PFSK-1 (cell line): ENCODE results near the gene ADAP1.

Experiments used
- FOXP2 ChIP-seq: optimal IDR thresholded peaks from 2 replicates; pipeline ENCODE3; 2011; ENCODE audit warnings: borderline replicate concordance, control low read depth, inconsistent platforms; ENCODE audit not compliant: insufficient read depth; ENCODE audit errors: extremely low read length, extremely low read depth
- POLR2AphosphoS5 ChIP-seq: IDR thresholded peaks from 2 replicates; pipeline ENCODE4 v1.6.1; 2012; ENCODE audit warnings: low read depth, mild to moderate bottlenecking, control low read depth, low read length, moderate library complexity
- REST ChIP-seq, 2 experiments: IDR thresholded peaks; 2 replicates each; pipeline versions ENCODE4 v1.6.1 to v1.8.0; 2011 to 2012; ENCODE audit warnings: low read depth in 2 of 2, low read length in 2 of 2, control low read depth in 1 of 2, inconsistent platforms in 1 of 2, mild to moderate bottlenecking in 1 of 2, moderate library complexity in 1 of 2; ENCODE audit not compliant: insufficient read depth in 1 of 2
- SIN3A ChIP-seq: IDR thresholded peaks from 2 replicates; pipeline ENCODE4 v1.6.1; 2012; ENCODE audit warnings: mild to moderate bottlenecking, low read length, moderate library complexity, borderline replicate concordance; ENCODE audit not compliant: insufficient read depth
- TAF1 ChIP-seq: IDR thresholded peaks from 2 replicates; pipeline ENCODE4 v1.6.1; 2012; ENCODE audit warnings: low read length, control low read depth, borderline replicate concordance; ENCODE audit not compliant: insufficient read depth

The ADAP1 gene

GRCh38 chr7:981793-982510 is 27.5 kb upstream of the ADAP1 start:
- TF ChIP-seq REST (IDR thresholded peaks at IDR 0.05; ENCODE audit: insufficient read depth in 1 of 2, low read depth in 2 of 2, low read length in 2 of 2) (no peak), SIN3A (no peak), TAF1 (no peak), FOXP2 (no peak), POLR2AphosphoS5 (no peak)

GRCh38 chr7:979886-980571 is 25.5 kb upstream of the ADAP1 start:
- no peak for TF ChIP-seq TAF1

- TF ChIP-seq SIN3A (no peak), TAF1 (no peak), POLR2AphosphoS5 (no peak), REST (IDR thresholded peaks at IDR 0.05; ENCODE audit: insufficient read depth in 1 of 2, low read depth in 2 of 2, low read length in 2 of 2) (no peak), FOXP2 (no peak)
Observed at GRCh38 chr7:979151-979550, 24.7 kb upstream of the ADAP1 start.

- no peak for TF ChIP-seq REST (IDR thresholded peaks at IDR 0.05; ENCODE audit: insufficient read depth in 1 of 2, low read depth in 2 of 2, low read length in 2 of 2)
- TF ChIP-seq POLR2AphosphoS5 = no peak
- TF ChIP-seq SIN3A = no peak
- no peak for TF ChIP-seq TAF1
- TF ChIP-seq FOXP2 = no peak
Observed at GRCh38 chr7:978416-979091, 24.1 kb upstream of the ADAP1 start.

GRCh38 chr7:978049-978346 is 23.5 kb upstream of the ADAP1 start:
- TF ChIP-seq REST (IDR thresholded peaks at IDR 0.05; ENCODE audit: insufficient read depth in 1 of 2, low read depth in 2 of 2, low read length in 2 of 2) (no peak), SIN3A (no peak), TAF1 (no peak), FOXP2 (no peak), POLR2AphosphoS5 (no peak)
